Activated T-helper 2 cell treated with anti-CD3 and anti-CD28 coated beads, Interferon-gamma antibody, Interleukin-2, Interleukin-4, amounts not matched to agents 10 μg/mL and 5 μg/mL and 100 μg/mL, durations not matched to agents 14 hours and 24 hours and 36 hours (primary cell): ENCODE data around the gene YIPF3. TPM values are rescaled to one million over a fixed set of nuclear protein-coding genes. Genes with fewer than 3 reads are reported as not detected.
"Not testable (repeated sequence)": the region's sequence is repeated elsewhere in the genome, so short reads cannot be mapped to it uniquely, and the experiment has no call there.

ENCODE experiments used
- DNase-seq: peaks from one replicate; pipeline ENCODE4 v3.0.0; 2021; ENCODE audit warnings: low spot score
- H3K27ac Mint-ChIP-seq: one replicate; pipeline ENCODE4 v1.8.0; 2021; ENCODE audit warnings: mixed read lengths
- H3K27me3 Mint-ChIP-seq: one replicate; pipeline ENCODE4 v1.8.0; 2021; ENCODE audit warnings: low read depth, mixed read lengths
- H3K36me3 Mint-ChIP-seq: one replicate; pipeline ENCODE4 v1.8.0; 2021; ENCODE audit warnings: low read depth, mixed read lengths
- H3K4me1 Mint-ChIP-seq: one replicate; pipeline ENCODE4 v1.8.0; 2021; ENCODE audit warnings: low read depth, mixed read lengths
- H3K4me3 Mint-ChIP-seq: one replicate; pipeline ENCODE4 v1.8.0; 2021; ENCODE audit warnings: low read depth, mild to moderate bottlenecking, moderate library complexity, mixed read lengths
- H3K9me3 Mint-ChIP-seq: one replicate; pipeline ENCODE4 v1.8.0; 2021; ENCODE audit warnings: mixed read lengths
- intact Hi-C: fragments of 100-400 bp; cut with micrococcal nuclease; formaldehyde crosslinking; loops from one replicate; pipeline ENCODE4 v1.15.1; 2023
- total RNA-seq: library from RNA; stranded (reverse); gene quantifications from 2 replicates; pipeline ENCODE4 v1.2.3, GENCODE V29; 2022

YIPF3 gene
- total RNA-seq, 1 donor from 2014 or later: 59.0 TPM

DNA sequence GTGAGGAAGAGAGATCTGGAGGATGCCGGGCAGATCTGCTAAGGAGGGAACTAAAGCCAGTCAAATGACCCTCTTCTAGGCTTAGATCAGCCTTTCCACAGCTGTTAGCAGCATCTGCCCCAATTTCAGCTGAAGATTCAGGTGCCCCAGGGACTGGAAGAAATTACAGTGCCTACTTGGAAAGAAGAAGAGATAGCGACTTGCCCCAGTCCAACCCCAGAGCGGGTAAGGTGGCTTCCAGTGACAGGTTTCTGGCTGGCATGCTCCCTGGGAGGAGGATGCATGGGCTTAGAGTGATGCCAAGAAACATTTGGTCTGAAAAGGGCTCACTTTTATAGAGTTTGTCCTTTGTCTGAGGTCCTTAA, 38.7 kb downstream of the YIPF3 start:
- Mint-ChIP-seq H3K4me1 (peaks cover 44% of the 10 kb centered on the region), H3K9me3 (no peaks in the 10 kb centered on the region), H3K27ac (peak overlapping the region; percentile 89), H3K4me3 (peak overlapping the region; percentile 95), H3K36me3 (peaks cover 7% of the 10 kb centered on the region), H3K27me3 (no peaks in the 10 kb centered on the region)
- intact Hi-C loops: no loop called here
- no peak for DNase-seq

DNA sequence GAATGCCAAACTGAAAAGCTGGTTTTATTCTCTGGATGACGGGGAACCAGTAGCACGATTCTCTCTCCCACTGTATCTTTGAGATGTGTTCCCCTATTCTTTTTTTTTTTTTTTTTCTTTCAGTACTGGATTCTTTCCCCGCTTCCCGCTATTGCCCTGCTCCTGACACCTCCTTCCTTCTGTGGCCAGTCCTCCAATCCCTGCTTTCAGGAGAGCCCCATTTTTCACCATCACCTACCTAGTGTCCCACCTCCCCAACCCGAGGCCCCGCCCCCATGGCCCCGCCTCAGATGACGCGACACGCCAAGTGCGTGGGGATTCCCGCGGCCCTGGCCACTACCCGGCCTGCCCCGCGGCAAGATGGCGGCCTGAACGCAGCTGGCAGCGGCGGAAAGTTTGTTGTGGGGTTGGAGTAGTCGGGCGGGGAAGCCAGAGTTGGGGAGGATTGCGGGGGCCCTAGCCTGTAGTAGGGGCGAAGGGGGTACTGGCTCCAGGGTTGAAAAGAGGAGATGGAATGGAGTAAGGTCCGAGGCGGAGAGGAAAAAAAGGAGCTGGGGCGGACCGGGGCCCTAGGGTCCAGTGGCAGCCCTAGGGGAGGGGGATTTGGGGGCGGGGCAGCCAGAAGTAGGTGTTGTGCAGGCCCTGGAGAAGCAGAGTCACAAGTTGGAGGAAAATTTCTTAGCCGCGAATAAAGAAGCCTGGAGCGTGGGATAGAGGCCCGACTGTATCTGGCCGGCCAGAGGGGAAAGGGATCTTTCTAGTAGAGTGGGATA, 39.3 kb downstream of the YIPF3 start, which contains the start of gene TJAP1:
TSS of gene TJAP1 (plus strand) at position 336 of the 773 bp plus-strand sequence. CDS start 21,432 bp downstream, outside the sequence.
- Mint-ChIP-seq H3K27me3 (no peaks in the 10 kb centered on the region), H3K4me3 (peak within 1 kb of the TSS; percentile 95), H3K9me3 (no peaks in the 10 kb centered on the region), H3K4me1 (peaks cover 43% of the 10 kb centered on the region), H3K36me3 (peaks cover 6% of the 10 kb centered on the region), H3K27ac (peak within 1 kb of the TSS; percentile 89)
- intact Hi-C loops: no loop called here
- peak; percentile 92 for DNase-seq

DNA sequence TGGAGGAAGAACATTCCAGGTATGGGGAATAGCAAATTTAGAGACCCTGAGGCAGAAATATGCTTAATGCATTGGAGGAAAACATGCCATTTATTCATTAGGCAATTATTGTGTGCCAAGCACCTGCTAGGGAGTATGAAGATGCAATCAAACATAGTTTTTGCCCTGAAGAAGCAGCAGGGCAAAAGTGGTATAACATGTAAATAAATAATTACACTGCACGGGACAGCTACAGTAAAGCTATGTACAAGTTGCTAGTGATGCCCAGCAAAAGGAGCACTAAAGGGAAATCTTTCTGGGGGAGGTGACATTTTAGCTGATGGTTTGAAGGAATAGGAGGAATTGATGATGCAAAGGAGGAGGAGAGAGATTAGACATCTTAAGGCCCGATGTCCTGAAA, 40.0 kb downstream of the YIPF3 start:
- intact Hi-C loops: no loop called here
- Mint-ChIP-seq H3K36me3 (peaks cover 3% of the 10 kb centered on the region), H3K9me3 (no peaks in the 10 kb centered on the region), H3K27ac (peak overlapping the region; percentile 89), H3K27me3 (no peaks in the 10 kb centered on the region), H3K4me1 (peaks cover 38% of the 10 kb centered on the region), H3K4me3 (peak overlapping the region; percentile 95)
- no peak for DNase-seq

DNA sequence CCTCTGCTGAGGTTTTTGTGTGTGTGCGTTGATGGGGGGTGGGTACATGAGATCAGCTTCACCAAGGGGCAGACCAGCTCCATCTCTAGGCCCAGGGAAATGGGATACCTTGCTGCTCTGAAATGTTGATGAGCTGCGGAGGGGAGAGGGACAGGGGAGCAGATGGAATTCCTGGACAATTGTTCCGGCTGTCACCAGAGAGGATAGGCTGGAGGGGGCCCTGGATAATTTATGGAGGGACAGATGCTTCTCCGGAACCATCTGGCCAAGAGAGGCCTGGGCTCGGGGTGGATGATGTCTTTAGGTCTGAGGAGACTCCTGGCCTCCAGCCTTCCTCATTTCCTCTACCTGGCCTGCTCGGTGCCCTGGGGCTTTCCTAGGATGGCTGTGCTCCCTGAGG, 41.2 kb downstream of the YIPF3 start:
- intact Hi-C loops: no loop called here
- Mint-ChIP-seq H3K4me3 (no peak overlapping the region), H3K27ac (no peak overlapping the region), H3K9me3 (no peaks in the 10 kb centered on the region), H3K4me1 (peaks cover 31% of the 10 kb centered on the region), H3K36me3 (peaks cover 3% of the 10 kb centered on the region), H3K27me3 (peaks cover 4% of the 10 kb centered on the region)
- no peak for DNase-seq

DNA sequence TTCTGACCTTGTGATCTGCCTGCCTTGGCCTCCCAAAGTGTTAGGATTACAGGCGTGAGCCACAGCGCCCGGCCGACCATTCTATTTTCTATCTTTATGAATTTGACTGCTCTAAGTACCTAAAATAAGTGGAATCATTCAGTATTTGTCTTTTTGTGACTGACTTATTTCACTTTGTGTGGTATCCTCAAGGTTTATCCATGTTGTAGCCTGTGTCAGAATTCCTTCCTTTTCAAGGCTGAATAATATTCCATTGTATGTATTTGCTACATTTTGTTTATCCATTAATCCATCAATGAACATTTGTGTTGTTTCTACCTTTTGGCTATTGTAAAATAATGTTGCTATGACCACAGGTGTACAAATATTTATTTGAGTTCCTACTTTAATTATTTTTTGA, 44.2 kb downstream of the YIPF3 start:
- H3K36me3 Mint-ChIP-seq: no peaks in the 10 kb centered on the region
- intact Hi-C loops: no loop called here
- H3K9me3 Mint-ChIP-seq: no peaks in the 10 kb centered on the region
- no peak overlapping the region for H3K4me3 Mint-ChIP-seq
- H3K4me1 Mint-ChIP-seq: peaks cover 9% of the 10 kb centered on the region
- H3K27ac Mint-ChIP-seq: no peak overlapping the region
- DNase-seq: no peak
- H3K27me3 Mint-ChIP-seq: peaks cover 10% of the 10 kb centered on the region

DNA sequence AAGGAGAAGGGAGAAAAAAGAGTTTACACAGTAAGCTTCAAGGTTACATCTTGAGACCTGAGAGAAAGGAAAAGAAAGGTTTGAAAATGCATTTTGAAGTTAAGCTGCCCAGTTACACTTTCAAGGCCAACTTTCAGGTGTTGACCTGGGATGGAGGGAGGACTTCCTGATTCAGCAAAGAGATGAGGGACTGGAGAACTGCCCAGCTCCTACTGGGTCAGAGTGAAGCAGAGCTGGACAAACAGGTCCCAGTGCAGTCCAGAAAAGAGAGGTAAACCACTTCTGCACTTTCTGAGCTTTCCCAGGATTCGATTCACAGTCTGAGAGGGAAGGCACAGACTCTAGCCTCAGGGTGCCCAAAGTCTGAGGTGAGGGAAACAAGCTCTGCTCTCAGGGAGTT, 45.3 kb downstream of the YIPF3 start:
- Mint-ChIP-seq H3K4me3 (no peak overlapping the region), H3K36me3 (no peaks in the 10 kb centered on the region), H3K27ac (no peak overlapping the region), H3K4me1 (no peaks in the 10 kb centered on the region), H3K27me3 (peaks cover 10% of the 10 kb centered on the region), H3K9me3 (no peaks in the 10 kb centered on the region)
- intact Hi-C loops: no loop called here
- DNase-seq: no peak

DNA sequence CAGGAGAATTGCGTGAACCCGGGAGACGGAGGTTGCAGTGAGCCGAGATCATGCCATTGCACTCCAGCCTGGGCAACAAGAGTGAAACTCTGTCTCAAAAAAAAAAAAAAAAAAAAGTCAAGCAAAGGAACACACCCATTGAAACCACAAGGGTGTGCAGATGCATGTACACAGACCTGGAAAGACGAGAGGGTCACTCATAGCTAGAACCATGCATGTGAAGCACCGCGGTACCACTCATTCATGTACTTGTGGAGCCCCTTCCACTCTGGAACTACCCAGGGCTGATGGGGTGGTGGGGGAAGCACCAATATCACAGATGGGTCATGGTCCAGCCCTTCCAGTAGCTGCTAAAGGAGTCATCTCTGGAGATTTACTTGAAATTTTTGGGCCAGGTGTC, 46.8 kb downstream of the YIPF3 start:
- DNase-seq: no peak
- no peak overlapping the region for H3K27ac Mint-ChIP-seq
- peaks cover 2% of the 10 kb centered on the region for H3K4me1 Mint-ChIP-seq
- no peak overlapping the region for H3K4me3 Mint-ChIP-seq
- H3K36me3 Mint-ChIP-seq: no peaks in the 10 kb centered on the region
- H3K9me3 Mint-ChIP-seq: no peaks in the 10 kb centered on the region
- H3K27me3 Mint-ChIP-seq: peaks cover 10% of the 10 kb centered on the region
- intact Hi-C loops: no loop called here

DNA sequence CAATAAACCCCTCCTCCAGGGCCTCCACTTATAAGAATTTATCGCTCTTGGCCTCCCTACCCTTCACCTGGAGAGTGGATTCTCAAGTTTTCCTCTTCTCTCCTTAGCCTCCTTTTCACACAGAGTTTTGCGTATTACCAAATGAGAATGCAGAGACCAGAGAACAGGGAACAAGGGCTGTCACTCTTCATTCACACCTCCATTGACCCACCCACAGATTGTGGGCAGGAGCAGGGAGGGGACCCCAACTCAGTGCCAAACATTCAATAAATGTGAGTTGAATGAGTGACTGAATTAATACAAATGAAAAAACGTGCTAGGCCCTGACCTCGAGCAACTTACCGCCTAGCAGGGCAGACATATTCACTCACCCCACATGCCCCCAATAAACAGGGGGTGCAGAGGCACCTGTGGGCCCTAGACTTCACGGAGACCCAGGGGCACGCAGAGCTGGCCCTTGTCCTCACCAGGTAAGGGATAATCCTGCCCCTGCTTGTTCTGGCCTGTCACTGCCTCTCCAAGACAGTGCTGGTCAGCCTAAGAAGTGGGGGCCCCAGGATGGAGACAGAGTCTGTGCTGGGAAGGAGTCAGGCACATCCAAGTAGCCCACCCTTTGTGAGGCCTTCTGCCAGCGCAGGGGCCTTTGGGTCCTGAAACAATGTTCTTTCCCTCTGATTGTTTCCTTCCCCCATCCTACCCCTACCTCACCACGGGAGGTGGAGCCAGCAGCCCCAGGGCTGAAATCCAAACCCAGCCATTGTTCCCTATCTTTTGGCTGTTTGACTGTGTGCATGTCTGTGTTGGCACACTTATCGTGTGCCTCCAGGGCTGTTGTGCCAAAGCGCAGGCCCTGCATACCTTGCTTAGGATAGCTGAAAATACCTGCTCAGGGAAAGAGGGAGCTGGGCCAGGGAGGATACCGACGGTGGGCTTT, 47.7 kb downstream of the YIPF3 start:
- H3K27ac Mint-ChIP-seq: no peak overlapping the region
- peaks cover 2% of the 10 kb centered on the region for H3K4me1 Mint-ChIP-seq
- intact Hi-C loops: no loop called here
- H3K27me3 Mint-ChIP-seq: peaks cover 13% of the 10 kb centered on the region
- H3K9me3 Mint-ChIP-seq: no peaks in the 10 kb centered on the region
- no peak overlapping the region for H3K4me3 Mint-ChIP-seq
- no peak for DNase-seq
- H3K36me3 Mint-ChIP-seq: no peaks in the 10 kb centered on the region

DNA sequence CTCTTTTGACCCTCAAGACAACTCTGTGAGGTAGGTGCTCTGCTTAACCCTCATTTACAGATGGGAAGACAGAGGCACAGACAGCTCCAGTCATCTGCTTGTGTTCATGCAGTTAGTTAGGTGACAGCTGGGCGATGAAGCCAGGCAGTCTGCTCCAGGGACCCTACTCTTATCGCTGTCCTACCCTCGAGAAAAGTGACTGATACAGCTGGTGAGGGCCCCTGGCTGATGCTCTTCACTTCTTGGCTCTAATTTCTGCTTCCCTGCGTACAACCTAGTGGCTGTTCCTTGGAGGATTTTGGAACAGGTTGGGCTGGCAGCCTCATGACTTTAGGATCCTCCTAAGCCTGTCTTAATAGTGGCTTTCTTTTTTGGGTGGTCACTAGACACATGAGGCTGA, 48.5 kb downstream of the YIPF3 start:
- no peaks in the 10 kb centered on the region for H3K36me3 Mint-ChIP-seq
- peaks cover 2% of the 10 kb centered on the region for H3K4me1 Mint-ChIP-seq
- no peak overlapping the region for H3K4me3 Mint-ChIP-seq
- H3K9me3 Mint-ChIP-seq: no peaks in the 10 kb centered on the region
- no peak overlapping the region for H3K27ac Mint-ChIP-seq
- peaks cover 15% of the 10 kb centered on the region for H3K27me3 Mint-ChIP-seq
- DNase-seq: no peak
- intact Hi-C loops: no loop called here

DNA sequence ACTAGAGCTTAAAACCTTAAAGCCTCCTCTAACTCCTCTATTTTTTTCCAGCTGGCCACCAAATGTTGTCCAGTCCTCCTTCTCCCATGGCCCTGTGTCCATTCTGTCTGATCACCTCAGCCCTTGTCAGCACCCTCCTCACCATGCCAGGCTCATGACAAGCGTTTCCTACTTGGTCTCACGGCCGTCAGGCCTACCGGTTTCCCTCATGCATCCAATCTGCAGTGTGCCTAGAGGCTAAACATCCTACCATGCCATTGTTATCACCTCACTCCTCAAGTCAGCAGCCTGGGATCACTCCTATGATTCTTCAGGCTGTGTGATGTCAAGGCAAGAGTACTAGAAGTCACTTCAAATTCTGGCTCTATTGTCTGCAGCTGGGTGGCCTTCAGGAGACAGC, 49.0 kb downstream of the YIPF3 start:
- H3K27me3 Mint-ChIP-seq: peaks cover 17% of the 10 kb centered on the region

DNA sequence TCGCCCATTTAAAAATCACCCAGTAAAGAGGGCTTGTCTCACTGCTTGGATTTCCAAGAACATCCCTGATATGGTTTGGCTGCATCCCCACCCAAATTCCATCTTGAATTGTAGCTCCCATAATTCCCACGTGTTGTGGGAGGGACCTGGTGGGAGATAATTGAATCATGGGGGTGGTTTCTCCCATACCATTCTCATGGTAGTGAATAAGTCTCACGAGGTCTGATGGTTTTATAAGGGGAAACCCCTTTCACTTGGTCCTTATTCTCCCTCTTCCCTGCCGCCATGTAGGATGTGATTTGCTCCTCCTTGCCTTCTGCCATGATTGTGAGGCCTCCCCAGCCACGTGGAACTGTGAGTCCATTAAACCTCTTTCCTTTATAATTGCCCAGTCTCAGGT, 49.5 kb downstream of the YIPF3 start:
- H3K27me3 Mint-ChIP-seq: peaks cover 22% of the 10 kb centered on the region
- H3K4me1 Mint-ChIP-seq, H3K4me3 Mint-ChIP-seq, DNase-seq, intact Hi-C loops, H3K36me3 Mint-ChIP-seq, H3K27ac Mint-ChIP-seq, H3K9me3 Mint-ChIP-seq: not testable (repeated sequence)

More for the DNA sequence above, 49.0 kb downstream of the YIPF3 start:
- no peaks in the 10 kb centered on the region for H3K9me3 Mint-ChIP-seq
- H3K36me3 Mint-ChIP-seq: no peaks in the 10 kb centered on the region
- no peak for DNase-seq
- no peak overlapping the region for H3K27ac Mint-ChIP-seq
- H3K4me1 Mint-ChIP-seq: peaks cover 2% of the 10 kb centered on the region
- intact Hi-C loops: no loop called here
- no peak overlapping the region for H3K4me3 Mint-ChIP-seq

DNA sequence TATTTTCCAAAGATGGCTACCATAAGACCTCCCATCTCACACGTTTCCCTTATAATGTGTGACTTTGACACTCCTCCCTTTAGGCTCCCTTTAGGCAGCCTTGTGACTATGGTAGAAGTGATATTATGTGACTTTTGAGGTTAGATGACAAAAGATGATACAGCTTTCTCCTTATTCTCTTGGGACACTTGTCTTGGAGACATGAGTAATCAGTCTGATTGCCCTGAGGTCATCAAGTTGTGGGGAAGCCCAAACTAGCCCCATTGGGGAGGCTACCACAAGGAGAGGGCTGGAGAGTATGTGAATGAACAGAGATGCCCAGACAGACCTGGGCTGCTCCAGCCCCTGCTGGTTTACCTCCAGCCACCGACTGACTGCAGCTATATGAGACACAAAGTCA, 50.8 kb downstream of the YIPF3 start:
- no peak for DNase-seq
- no peak overlapping the region for H3K4me3 Mint-ChIP-seq
- no peaks in the 10 kb centered on the region for H3K36me3 Mint-ChIP-seq
- H3K4me1 Mint-ChIP-seq: peaks cover 2% of the 10 kb centered on the region
- no peaks in the 10 kb centered on the region for H3K9me3 Mint-ChIP-seq
- H3K27ac Mint-ChIP-seq: no peak overlapping the region
- intact Hi-C loops: no loop called here
- peaks cover 24% of the 10 kb centered on the region for H3K27me3 Mint-ChIP-seq

DNA sequence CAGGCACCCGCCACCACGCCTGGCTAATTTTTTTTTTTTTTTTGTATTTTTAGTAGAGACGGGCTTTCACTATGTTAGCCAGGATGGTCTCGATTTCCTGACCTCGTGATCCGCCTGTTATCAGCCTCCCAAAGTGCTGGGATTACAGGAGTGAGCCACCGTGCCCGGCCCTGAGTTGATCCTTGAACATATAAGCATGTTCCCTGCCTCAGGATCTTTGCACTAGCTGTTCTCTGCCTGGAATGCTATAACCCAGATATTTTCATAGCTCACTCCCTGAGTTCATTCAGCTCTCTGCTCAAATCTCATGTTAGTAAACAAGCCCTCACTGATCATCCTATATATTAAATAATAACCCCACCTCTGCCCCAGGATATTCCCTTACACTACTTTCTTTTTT, 52.4 kb downstream of the YIPF3 start:
- Mint-ChIP-seq H3K27ac (no peak overlapping the region), H3K9me3 (no peaks in the 10 kb centered on the region), H3K36me3 (no peaks in the 10 kb centered on the region), H3K4me1 (peaks cover 2% of the 10 kb centered on the region), H3K27me3 (peaks cover 28% of the 10 kb centered on the region), H3K4me3 (no peak overlapping the region)
- no peak for DNase-seq
- intact Hi-C loops: no loop called here
